ENCODE measurements around the gene CRTAC1.

CRTAC1 gene

DNA sequence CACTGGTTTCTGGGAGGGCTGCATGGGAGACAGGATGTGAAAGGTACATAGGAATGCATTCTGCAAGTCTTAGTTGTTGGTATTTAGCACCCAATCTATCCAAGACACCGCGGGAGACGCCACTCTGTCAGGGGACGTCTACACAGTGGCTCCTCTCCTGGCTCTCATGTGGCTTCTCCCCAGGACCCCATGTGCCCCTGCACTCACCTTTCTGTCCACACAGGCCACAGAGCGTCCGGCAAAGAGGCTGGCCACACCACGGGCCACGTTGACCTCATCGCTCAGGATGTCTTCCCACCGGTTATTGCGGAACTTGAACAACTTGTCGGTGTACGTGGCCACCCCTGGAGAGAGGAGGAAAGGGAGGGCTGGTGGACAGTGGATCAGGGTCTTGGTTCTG, 107.4 kb downstream of the CRTAC1 start:
- TF ChIP-seq CTCF (conservative IDR thresholded peaks at IDR 0.05), result no peak
- H3K27ac ChIP-seq, result no peak overlapping the region; the same call in 1 of the 2 replicates

- TF ChIP-seq CTCF (conservative IDR thresholded peaks at IDR 0.05), result no peak
- peak overlapping the region; percentile 45 for H3K27ac ChIP-seq
These were observed 108.2 kb downstream of the CRTAC1 start for GRCh38 chr10:97922022-97922758.

GRCh38 chr10:97921581-97922021, 108.8 kb downstream of the CRTAC1 start:
- no peak for TF ChIP-seq CTCF (conservative IDR thresholded peaks at IDR 0.05)
- H3K27ac ChIP-seq, result peak overlapping the region; percentile 45

- no peak for TF ChIP-seq CTCF (conservative IDR thresholded peaks at IDR 0.05)
- no peak overlapping the region for H3K27ac ChIP-seq
These were observed 109.6 kb downstream of the CRTAC1 start for GRCh38 chr10:97920865-97921264.

- no peak for TF ChIP-seq CTCF (conservative IDR thresholded peaks at IDR 0.05)
- no peak overlapping the region for H3K27ac ChIP-seq
These were observed 111.4 kb downstream of the CRTAC1 start for GRCh38 chr10:97919012-97919411.

DNA sequence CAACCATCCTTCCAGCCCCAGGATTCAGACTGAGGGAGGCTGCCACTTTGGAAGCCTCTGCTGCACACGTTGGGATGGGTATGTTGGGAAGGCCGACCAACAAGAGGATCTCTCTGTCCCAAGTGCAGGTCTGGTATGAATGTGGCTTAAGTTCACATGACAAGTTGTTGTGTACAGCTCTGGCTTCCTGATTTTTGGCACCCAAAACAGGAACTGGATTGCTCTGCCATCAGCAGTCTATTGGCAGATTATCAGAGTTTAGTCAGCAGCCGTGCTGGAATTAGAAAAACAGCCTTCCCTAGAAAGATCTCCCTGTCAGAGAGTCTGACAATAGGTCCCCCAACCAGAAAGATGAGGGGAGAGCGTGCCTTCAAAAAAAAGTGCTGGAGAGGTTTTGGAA, 113.8 kb downstream of the CRTAC1 start:
- peak overlapping the region; percentile 68 for H3K27ac ChIP-seq
- no peak for TF ChIP-seq CTCF (conservative IDR thresholded peaks at IDR 0.05)

- peak overlapping the region; percentile 68; the same call in 1 of the 2 replicates for H3K27ac ChIP-seq
- TF ChIP-seq CTCF (conservative IDR thresholded peaks at IDR 0.05), result no peak
These were observed 114.9 kb downstream of the CRTAC1 start for GRCh38 chr10:97915346-97916131.
